ENCODE data around the gene ERMN.

- TF ChIP-seq CTCF (IDR thresholded peaks at IDR 0.05) (no peak), REST (IDR thresholded peaks at IDR 0.05; ENCODE audit: insufficient read depth in 1 of 2, low read depth in 2 of 2, low read length in 1 of 2) (no peak), SIN3A (IDR thresholded peaks at IDR 0.05; ENCODE audit: borderline replicate concordance, insufficient read depth, low read depth, low read length) (no peak), TCF7L2 (IDR thresholded peaks at IDR 0.05; ENCODE audit: low read depth, low read length) (no peak), POLR2AphosphoS5 (IDR thresholded peaks at IDR 0.05; ENCODE audit: low read depth, low read length) (no peak)
Observed at GRCh38 chr2:157359628-157360027, 34.0 kb upstream of the ERMN start.
